GM18505 (cell line): ENCODE data around the gene RNF39.

Source experiments
- ATAC-seq: cut with Tn5 transposase; IDR thresholded peaks from one replicate; pipeline ENCODE4 v1.9.1; 2021; ENCODE audit not compliant: unreplicated experiment
- POLR2A ChIP-seq: IDR thresholded peaks from 4 replicates; pipeline ENCODE4 v1.6.1; 2011; ENCODE audit warnings: borderline replicate concordance; ENCODE audit not compliant: insufficient read depth, insufficient read length; ENCODE audit errors: extremely low read depth

The RNF39 gene

DNA sequence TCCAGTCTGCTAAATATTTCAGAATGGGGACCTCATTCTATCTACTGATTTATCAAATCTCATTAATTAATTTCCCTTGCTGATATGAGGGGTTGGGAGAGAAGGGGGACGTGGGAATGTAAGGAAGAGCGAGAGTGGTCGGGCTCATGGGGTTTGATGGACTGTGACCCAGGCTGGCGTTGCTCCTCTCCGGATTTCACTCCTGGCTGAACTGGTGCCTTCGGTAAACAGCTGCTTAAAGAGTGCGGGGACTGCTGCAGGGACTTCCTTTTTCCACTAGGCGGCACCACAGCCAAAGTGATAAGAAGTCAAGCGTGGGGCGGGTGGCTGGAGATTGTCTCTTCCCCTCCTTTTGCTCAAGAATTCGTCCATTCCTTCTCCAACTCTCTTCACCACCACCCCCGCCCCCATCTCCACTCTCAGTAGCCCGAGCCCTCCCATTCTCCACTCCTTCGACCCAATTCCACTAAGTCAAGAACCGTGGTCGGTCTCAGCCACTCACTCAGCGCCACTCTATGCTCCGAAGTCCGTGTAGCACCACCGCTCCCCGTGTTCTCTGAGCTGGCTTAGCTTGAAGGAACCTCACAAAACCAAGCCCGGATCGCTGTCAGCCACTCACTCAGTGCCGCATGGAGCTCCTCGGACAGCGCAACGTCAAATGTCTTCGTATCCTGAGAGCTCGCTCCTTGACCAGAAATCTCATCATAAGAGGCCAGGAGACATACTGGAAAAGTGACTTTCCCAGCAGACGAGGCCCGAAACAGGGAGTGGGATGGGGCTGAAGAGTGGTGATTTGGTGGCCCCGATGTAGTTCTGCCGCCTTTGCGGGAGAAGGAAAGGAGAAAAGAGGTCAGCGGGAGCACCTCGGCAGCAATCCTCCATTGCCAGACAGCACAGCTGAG is 27.7 kb upstream of the RNF39 start:
- no peak for ATAC-seq
- no peak for TF ChIP-seq POLR2A

DNA sequence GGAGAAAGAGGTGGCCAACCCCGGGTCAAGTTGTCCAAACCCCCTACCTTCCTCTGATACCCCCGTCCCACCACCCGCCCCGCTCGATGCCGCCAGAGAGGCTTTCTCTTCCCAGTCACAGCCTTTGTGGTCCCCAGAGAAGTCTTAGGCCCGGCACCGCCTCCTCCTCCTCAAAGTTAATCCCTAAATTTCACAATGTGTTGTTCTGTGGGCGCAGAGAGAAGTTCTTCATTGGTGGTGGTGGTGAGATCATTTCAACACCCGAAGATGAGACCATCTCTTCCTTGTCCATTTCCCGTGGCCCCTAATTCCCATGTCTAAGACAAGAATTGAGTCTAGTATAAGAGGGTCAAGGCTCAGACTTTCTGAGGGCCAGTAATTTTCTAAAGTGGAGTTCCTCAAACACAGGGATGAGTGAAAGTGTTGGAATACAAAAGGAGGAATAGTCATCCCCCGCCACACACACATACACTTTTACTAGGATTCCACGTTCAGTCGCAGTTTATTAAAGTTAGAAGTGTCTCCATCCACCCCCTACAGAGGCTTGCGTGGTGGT is 26.9 kb upstream of the RNF39 start:
- no peak for ATAC-seq
- no peak for TF ChIP-seq POLR2A

DNA sequence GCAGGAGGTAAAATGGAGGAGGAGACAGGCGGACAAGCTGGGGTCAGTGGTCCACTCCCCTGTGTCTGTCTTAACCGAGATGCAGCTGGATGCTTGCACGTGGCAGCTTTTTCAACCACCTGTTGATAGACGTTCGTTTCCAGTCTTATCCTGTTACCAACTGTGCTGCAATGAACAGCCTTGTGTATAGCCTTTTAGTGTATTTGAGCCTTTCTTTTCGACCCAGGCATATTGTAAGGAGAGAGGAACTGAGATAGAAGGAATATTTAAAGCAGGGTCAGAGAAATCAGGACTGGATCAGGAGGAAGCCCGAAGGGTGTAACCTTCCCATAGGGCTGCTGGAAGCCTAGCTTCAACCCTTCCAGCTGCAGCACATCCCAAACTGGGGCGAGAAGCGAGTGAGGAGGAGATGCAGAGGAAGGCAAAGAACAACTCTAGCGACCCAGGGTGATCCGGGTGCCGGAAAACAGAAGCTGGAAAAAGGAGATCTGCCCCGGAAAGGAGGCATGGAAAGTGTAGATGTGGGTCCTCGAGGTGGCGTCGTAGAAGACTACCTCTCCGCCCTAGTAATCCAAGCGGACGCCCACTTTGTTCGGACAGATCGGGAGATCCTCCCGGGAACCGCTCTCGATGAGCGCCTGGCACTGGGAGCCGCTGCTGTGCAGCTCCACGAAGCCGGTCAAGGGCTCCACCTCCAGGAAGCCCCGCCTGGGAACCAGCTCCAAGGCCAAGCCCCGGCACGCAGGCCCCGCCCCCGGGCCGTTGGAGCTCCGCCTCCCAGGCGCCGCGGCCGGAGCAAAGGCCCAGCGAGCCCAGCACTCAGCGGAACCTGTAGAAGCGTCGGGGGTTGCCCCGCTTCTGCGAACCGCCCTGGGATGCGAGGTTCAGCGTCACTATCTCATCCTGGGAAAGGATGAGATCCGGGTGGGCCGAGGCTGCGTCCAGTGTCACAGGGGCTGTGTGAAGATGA is 26.2 kb upstream of the RNF39 start:
- ATAC-seq = no peak
- no peak for TF ChIP-seq POLR2A

DNA sequence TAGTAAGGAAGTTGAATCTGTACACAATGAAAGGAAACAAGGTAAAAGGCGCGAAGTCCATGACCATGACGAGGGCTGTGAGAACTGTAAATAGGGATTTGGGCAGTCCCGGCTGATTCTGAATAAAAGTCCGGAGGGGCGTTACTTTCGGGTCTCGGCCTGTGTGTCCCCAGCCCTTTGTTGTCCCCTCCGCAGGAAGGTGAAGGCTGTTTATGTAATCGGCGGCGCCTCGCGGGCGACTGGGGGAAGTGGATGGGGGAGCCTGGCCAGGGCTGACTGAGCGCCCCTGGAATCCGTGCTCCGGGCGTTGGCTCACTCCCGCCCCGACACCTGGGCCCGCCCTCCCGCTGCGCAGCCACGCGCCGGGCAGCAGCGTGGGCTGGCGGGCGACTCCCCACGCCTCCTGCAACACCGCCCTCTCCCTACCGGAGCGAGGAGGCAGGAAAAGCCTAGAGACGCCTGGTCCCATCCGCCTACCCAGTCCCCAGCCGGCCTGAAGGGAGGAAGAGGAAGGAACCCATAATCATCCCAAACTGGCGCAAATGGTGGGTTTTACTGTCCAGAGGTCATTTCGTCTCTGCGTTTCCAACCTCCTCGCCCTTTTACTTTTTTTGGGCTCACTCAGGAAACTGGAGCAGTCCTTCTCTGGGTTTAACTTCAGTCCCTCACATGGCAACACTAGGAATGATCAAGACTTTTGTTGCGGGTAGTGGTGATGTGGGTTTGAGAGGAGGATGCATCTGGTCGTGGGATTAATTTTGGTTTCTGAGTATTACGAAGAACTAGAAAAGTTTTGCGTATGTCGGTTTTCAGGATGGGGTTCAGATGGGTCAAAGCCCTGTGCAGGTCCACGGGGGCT is 25.2 kb upstream of the RNF39 start:
- ATAC-seq = no peak
- no peak for TF ChIP-seq POLR2A

DNA sequence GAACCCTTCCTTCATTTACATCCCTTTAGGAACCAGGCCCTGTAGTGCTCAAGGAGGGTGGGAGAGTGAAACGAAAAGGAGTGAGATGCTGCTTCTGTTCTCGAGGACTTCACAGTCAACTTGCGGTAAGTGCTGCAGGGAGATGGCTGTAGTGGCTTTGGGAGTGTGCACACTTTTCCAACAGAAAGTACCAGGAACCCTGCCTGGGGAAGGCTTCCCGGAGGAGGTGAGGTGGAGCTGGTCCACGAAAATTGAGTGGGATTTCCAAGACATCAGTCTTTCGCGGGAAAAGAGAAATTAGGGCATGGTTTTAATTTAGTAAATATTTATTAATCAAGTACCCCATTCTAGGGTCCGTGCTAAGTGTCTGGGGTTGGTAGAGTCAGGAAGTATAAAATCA is 24.6 kb upstream of the RNF39 start:
- ATAC-seq = no peak
- TF ChIP-seq POLR2A = no peak

DNA sequence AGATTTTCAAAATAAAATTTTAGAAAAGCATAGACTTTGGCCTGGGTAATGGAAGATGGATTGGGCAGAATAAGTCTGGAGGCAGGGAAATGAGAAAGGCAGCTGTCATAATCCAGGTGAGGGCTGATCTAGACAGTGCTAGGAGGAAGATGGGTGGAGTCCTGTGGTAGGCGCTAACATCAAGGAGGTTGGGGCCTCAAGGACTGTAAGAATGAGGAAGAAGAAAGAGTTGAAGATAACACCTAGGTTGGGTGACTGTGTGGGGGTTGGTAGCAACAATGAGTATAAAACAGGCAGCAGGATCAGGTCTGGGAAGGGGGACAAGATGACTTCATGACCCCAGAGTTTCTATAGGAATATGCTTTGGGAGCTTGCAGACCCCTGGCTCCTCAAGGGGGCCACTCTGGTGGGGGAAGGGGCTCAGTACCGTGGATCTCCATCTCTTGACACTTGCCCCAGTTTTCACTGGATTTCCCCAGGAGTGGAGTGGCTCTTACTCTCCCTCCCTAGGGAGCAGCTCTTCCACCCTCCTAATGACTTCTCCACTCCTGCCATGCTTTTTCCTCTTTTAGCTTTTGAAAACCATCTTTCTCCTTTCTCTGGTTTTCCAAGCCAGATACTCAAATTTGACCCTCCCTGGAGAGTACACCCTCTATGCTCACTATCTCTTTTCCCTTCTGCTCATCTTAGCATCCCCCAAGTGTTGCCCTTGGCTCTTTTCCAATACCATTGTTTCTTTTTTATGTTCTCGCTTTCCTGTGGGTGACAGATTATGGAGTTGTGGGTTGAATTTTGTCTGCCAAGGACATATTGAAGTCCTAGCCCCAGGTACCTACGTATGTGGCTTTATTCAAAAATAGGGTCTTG is 22.6 kb upstream of the RNF39 start:
- no peak for ATAC-seq
- TF ChIP-seq POLR2A = no peak

DNA sequence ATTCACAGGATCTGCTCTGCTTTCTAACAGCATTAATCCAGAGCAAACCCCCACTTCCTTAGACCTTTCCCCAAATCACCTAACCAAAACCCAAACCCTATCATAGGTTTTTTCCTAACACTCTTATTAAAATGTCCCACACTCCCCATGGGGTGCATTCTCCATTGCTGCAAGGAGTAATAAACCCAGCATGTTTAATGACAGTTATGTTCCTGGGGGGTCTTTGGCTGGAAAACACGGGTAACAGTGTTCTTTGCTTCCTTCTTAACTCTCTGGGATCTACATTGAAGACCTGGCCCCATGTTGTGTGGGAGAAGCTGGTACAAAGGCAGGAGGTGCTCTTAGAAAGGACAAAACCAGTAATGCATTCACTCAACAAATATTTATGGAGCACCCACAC is 21.3 kb upstream of the RNF39 start:
- TF ChIP-seq POLR2A = no peak

DNA sequence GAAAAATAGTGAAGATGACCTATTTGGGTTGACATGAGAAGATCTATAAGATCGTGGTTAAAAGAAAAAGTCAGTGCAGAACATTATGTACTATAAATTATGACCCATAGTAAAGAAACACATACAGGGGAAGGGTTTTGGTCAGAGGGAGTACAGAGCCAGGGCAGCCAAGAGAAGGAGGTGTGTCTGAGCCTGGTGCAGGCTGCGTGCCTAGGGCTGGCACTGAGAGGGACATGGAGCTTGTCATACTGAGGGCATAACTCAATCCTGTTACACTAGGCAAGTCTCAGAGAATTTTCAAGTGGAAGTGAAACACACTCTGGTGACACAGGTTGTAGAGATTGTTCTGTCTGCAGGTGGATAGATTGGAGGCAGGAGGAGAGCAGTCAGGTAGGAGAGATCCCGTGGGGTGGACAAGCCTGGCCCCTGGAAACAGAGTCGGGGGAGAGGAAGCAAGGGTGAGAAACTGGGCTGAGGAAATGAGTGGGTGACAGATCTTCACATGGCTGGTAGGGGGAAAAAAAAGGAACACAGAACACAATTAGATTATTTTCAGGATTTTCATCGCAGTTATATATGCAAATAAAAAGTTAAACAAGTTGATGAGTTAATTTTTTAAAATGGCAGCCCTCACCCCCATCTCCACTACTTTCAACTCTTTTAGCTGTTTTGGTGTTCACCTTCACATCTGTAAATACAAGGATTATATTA is 18.5 kb upstream of the RNF39 start:
- no peak for ATAC-seq
- TF ChIP-seq POLR2A = no peak

More for the DNA sequence above, 21.3 kb upstream of the RNF39 start:
- no peak for ATAC-seq

DNA sequence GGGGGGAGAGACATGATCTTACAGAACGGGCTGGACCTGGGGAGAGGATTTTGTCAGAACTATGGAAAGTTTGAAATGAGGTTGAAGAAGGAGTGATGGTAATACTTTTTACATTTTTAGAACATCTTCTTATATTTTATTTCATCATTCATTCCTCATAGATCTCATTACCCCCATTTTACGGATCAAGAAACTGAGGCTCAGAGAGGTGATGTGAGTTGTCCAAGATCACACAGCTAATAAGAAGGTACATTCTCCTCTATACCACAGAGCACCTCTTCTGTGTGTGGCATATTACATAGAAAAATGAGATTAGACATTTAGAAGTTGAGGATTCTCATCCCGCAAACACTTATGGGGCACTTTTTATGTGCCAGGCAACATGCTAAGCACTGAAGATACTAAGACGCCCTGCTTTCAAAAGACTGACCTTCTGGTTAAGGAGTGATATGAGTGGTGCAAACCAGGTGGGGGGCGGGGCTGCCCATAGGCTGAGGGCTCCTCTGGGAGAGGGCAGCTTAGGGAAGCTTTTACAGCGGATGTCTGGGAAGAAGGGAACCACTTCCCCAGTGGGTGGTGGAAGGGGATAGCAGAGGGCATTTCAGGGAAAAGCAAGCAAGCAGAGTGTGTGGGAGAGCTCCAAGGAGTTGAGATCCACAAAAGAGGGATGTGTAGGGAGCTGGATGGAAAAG is 17.4 kb upstream of the RNF39 start:
- ATAC-seq = no peak
- no peak for TF ChIP-seq POLR2A

DNA sequence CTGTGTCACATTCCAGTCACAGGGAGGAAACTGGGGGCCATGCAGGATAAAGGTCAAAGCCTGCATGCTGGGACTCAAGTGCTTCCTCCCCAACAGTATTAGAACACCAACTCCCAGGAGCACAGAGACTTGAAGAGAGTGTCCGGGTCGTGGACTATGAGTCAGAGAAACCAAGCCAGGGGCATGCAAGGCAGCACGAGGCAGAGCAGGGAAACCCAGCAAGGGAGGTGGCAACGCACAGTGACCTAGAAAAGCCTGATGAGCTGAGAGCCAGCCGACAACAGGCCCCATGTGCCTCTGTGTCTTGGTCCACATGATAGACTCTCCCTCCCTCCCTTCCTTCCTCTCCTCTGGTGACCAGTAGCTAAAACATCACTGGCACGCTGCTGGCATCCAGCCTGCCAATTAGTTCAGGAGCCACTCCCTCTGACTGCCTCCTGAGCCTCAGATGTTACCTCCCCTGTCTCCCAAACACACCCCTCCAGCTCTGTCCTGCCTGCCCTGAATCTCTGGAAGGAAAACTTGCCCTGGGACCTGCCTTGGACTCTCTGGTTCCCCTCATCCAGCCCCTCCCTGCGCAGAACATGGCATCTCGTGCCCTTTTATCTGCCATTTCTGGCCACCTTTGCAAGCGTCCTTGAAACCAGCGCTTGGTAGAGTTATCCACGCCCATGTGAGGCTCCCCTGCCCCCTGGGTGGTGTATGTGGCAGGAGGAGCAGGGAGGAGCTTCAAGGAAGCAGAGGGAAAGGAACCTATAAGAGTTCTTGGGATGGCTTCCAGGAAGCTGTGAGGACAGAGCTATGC is 16.2 kb upstream of the RNF39 start:
- ATAC-seq = no peak
- TF ChIP-seq POLR2A = no peak
